OCI-LY3 (cell line): ENCODE data around the gene RBFOX1.

Source experiments
- CTCF ChIP-seq: fragments of 200-600, 300-600 bp; sonication (generic); IDR thresholded peaks from 2 replicates; pipeline ENCODE4 v1.5.1; 2014; ENCODE audit warnings: antibody characterized with exemption, low read length, low read depth
- EZH2phosphoT487 ChIP-seq: fragments of 200-600 bp; shearing (Covaris generic); IDR thresholded peaks from 2 replicates; pipeline ENCODE4 v1.6.1; 2018; ENCODE audit warnings: antibody characterized with exemption, mixed run types, low read depth

GRCh38 chr16:7691533-7691932 is 358.9 kb downstream of the RBFOX1 start:
- TF ChIP-seq CTCF = no peak
- no peak for TF ChIP-seq EZH2phosphoT487
